NOMO-1 treated with dmso at 0.1 percent for 144 hours (cell line): ENCODE data around the gene DPP7.

Experiments used
- DNase-seq: peaks from one replicate; lab custom pipeline; 2025; ENCODE audit not compliant: unreplicated experiment; lab: John Stamatoyannopoulos, UW

The DPP7 gene

DNA sequence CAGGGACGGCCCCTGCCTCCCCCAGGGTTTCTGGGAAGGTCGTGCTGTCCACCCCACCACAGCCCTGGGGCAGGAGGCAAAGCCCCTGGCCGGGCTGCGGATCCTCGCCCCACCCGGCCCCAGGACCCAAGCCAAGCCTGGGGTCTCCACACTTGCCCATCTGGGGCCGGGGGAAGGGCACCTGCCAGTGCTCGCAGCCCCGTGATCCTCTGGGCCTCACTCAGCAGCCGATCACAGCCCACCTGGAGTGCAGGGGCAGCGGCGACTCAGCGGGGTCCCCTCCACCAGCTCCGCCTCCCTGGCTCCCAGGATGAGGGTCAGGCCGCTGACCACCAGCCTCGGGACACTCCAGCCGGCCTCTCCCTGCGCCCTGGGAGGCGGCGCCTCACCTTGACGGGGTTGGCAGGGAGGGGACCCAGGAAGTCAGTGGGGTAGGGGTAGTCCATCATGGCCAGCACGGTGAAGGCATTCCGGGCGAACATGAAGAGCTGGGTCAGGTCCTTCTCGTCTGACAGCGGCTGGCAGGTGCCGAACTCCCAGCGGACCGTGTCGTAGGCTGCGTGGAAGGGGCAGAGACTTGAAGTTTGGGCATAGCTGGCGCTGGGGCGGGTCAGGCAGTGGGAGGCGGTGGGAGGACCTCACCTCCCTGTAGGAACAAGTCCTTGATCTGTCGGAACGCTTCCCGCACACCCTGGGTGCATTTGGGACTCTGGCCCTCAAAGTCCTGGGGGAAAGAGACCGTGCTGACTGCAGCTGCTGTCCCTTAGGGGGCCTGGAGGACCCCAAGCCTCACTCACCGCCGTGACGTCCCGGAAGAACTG lies 1.8 kb downstream of the DPP7 start:
- no peak for DNase-seq

DNA sequence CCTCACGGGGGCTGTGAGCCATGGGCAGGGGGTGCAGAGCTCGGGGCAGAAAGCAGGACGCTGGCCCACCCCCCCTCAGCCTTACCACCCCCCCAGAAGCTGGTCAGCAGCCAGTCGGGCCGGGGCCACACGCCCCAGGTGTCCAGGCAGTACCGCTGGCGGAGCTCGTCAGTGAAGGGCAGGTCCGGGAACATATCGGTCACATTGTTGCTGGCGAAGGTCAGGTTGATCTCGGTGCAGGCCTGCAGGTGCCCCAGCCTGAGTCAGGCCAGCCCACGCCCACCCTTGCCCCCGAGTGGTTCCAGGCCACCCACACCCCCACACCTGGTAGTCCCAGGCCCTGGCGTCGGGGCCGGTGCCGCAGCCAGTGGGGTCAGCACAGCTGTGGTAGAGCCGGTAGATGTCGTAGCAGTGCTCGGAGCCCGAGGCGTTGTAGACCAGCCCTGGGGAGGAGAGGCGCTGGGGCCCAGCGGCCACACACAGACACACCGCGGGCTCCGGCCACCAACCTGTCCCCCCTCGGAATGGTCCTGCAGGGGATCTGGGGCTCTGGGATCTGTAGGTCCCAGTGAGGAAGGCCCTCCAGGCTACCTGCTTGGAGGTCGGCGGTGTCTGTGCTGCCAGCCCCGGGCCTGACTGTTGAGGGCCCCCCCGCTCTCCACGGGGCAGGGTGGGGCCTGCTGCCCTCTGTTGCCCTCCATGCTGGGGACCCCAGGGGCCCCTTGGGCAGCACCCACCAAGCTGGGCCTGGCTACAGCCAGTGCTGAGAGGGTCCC lies 2.6 kb downstream of the DPP7 start:
- no peak for DNase-seq

DNA sequence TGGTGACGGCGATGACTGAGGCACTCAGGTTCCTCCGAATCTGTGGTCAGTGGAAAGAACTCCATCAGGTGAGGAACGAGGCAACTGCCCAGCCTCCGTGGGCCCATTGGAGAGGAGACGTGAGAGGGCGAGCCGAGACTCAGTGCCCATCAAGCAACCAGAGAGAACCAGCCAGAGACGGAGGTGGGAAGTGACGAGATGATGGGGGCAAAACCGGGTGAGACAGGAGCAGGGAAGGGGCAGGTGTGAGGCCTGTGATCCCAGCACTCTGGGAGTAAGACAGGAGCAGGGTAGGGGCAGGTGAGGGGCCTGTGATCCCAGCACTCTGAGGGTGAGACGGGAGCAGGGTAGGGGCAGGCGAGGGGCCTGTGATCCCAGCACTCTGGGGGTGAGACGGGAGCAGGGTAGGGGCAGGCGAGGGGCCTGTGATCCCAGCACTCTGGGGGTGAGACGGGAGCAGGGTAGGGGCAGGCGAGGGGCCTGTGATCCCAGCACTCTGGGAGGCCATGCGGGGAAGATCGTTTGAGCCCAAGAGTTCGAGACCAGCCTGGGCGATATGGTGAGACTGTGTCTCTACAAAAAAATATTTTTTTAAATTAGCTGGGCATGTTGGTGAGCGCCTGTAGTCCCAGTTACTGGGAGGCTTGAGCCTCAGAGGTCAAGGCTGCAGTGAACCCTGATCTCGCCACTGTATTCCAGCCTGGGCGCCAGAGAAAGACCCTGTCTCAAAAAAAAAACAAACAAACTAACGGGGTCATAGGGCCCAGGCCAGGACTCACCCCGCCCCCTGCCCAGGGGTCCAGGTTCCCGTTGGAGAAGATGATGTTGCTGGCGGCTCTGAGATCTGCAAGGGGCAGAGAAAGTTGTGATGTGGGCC lies 3.4 kb downstream of the DPP7 start:
- no peak for DNase-seq

DNA sequence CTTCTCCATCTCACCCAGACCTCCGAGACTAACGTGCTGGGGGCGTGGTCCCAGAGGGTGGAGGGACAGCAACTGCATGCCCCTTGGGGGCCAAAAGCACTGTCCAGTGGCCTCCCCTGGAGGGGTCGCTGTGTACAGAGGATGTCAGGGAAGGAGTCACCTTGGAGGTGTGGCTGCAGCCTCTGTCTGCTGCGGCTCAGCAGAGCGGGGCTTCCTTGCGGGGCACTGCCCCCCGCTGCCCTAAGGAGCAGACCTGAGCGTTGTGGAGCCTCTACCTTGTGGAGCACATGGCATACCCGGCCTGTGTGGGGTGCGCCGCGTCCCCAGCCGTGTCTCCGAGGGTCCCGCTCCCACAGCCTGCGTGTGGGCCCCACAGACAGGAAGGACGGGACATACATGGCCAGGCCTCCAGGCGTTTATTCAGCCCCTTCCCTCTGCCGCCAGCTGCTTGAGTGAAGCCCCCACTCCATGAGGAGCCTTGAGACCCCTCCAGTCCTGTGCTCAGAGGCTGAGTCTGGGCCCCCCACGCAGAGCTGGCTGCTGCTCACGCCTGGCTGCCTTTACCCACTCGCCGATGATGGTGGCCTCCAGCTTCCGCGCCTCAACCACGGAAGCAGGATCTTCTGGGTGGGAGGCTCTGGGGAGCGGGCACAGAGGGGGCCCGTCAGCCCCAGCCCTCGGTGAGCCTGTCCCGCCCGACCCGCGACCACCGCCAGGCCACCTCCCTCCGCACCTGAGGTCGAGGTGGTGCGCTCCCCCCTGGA lies 4.2 kb downstream of the DPP7 start:
- DNase-seq, result no peak

DNA sequence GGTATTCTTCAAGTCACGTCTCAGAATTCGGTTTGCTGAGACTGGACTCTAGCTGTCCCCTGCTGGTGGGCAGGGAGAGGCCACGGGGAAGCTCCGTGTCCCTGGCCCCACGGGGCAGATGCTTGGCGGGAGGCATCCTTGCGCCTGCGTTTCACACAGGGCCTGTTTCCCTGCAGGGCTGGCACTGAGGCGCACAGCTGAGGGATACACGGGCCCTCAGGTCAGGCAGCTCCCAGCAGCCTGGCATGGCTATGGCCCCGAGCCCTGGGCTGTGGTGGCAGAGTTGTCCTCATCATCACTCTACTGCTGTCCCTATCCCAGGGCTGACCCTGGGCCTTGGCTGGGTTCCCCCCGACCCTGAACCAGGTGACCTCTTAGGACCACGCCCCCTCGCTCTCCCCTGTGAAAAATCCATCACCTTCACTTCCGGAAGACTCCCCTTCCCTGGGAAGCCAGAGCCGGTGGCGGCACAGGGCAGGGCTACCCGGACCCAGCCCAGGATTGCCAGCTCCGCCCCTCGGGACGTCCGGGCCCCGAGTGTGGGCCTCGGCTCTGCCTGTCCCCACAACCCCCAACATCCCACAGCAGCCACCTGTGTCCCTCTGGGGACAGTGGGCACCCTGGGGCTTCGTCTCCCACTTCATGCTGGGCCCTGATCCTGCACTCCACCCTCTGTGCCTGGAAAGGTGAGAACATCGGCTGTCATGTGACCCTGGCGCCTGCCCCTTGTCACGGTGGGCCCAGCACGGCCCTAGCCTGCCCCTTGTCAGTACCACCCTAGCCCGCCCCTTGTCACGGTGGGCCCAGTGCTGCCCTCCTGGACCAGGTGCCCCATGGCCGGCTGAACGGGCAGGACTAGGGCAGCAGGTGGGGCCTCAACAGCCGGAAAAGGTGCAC lies 5.0 kb downstream of the DPP7 start:
- DNase-seq, result no peak

DNA sequence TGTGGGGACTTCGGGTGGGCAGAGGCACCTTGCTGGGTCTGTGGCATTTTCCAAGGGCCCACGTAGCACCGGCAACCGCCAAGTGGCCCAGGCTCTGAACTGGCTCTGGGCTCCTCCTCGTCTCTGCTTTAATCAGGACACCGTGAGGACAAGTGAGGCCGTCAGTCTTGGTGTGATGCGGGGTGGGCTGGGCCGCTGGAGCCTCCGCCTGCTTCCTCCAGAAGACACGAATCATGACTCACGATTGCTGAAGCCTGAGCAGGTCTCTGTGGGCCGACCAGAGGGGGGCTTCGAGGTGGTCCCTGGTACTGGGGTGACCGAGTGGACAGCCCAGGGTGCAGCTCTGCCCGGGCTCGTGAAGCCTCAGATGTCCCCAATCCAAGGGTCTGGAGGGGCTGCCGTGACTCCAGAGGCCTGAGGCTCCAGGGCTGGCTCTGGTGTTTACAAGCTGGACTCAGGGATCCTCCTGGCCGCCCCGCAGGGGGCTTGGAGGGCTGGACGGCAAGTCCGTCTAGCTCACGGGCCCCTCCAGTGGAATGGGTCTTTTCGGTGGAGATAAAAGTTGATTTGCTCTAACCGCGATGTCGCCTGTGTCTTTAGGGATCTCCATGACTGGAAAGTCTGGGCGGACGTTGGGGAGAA lies 5.8 kb downstream of the DPP7 start:
- DNase-seq, result no peak

DNA sequence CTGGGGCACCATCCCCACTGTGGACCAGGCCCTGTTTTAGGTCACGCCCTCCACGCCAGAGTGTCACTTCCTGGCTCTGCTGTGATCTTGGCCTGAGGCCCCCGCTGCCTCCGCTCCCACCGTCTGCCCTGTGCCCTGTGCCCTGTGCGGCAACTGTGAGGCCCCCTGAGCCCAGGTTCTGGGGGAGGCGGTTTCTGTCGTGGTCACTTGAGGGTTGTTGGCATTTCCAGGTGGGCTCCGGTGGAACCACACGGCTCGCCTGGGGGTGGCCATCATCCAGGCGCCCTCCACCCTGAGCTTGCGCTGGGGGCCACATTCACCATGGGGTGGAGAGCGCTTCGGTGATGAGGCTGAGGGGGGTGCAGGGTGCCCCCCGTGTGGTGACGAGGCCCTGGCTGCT lies 6.6 kb downstream of the DPP7 start:
- no peak for DNase-seq

DNA sequence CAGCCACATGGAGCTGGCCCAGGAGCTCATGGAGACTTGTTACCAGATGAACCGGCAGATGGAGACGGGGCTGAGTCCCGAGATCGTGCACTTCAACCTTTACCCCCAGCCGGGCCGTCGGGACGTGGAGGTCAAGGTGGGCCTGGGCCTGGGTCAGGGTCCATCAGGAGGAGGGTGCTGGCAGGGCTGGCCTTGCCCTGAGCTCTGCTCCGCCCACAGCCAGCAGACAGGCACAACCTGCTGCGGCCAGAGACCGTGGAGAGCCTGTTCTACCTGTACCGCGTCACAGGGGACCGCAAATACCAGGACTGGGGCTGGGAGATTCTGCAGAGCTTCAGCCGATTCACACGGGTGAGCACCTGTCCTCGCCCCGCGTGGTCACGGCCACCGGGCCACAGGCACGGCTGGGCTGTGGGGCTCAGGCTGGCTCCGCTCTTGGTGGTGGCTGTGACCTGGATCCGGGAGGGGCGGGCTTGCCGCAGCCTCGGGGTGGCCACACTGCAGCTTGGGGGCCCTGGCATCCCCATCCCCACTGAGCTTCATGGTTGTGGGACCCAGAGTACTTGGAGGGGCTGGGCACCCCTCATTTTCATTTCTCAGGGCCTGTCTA lies 7.1 kb downstream of the DPP7 start:
- no peak for DNase-seq

DNA sequence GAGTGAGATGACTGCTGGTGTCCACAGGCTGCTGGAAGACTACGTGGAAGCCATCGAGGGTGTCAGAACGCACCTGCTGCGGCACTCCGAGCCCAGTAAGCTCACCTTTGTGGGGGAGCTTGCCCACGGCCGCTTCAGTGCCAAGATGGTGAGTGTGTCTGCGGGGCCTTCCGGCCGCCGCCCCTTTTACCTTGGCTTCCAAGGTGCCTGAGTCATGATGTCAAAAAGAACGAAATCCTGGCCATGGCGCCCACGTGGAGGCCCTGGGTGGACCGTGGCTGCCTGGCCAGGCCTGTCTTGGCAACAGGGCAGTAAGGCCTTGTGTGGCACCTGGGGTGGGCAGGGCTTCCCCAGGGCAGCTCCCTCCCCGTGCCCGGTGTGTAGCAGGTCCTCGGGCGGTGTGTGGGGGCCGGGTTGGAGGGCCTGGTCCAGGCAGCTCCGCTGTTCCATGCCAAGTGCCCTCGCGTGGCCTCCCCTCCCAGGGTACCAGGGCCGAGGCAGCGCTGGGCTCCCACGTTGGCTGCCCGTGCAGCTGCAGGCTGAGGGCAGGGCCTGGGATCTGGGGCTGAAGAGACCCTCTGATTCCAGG lies 7.8 kb downstream of the DPP7 start:
- no peak for DNase-seq

DNA sequence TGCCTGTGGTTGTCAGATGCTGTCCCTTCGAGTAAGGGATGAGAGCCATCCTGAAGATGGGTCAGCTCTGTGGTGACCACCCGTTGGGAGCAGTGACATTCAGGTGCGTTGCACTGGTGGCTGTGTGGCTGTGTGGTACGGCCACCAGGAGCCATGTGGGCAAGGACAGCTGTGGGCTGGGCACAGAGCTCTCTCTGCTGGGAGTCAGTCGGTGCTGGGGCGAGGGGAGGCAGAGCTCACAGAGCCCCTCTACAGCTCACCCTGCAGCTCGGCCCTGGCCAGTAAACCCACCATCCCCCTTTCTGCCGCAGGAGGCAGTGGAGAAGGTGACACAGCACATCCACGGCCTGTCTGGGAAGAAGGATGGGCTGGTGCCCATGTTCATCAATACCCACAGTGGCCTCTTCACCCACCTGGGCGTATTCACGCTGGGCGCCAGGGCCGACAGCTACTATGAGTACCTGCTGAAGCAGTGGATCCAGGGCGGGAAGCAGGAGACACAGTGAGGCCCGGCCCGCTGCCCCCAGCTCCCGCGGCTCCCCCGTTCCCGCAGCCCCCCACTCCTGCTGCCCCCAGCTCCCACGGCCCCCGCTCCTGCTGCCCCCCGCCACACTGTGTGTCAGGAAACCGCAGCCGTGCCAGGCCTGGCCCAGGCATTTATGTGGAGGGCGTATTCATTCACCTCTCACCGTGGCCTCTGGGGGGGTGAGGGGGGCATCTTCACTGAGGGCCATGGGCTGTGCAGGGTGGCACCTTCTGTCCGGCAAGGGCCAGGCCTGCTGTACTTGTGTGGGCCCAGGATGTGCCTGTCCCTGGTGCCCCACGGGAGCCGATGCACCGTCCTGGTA lies 8.5 kb downstream of the DPP7 start:
- no peak for DNase-seq

DNA sequence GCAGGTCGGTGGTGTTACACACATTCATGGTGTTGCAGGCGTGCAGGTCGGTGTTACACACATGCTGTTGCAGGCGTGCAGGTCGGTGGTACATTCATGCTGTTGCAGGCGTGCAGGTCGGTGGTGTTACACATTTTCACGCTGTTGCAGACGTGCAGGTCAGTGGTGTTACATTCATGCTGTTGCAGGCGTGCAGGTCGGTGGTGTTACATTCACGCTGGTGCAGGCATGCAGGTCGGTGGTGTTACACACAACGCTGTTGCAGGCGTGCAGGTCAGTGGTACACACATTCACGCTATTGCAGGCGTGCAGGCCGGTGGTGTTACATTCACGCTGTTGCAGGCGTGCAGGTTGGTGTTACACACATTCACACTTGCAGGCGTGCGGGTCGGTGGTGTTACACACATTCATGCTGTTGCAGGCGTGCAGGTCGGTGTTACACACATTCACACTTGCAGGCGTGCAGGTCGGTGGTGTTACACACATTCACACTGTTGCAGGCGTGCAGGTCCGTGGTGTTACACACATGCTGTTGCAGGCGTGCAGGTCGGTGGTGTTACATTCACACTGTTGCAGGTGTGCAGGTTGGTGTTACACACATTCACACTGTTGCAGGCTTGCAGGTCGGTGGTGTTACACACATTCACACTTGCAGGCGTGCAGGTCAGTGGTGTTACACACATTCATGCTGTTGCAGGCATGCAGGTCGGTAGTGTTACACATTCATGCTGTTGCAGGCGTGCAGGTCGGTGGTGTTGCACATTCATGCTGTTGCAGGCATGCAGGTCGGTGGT lies 11.1 kb downstream of the DPP7 start:
- no peak for DNase-seq

DNA sequence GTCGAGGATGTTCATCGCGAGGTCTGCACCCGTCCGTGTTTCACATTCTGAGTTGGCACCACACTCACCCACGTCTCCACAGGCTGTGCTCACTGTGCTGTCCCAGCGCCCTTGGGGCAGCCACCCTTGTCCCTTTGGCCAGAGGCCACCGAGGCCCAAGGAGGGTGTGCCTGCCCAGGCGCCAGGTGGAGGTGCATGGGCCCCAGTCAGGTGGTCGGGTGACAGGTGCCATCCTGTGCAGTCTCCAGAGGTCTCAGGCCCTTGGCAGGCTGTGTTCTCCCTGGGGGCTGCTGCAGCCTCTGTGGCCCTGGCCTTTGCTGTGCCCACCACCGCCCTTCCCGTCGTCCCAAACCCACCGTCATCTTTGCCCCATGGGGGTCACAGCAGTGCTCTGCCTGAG lies 15.3 kb downstream of the DPP7 start:
- DNase-seq, result no peak

DNA sequence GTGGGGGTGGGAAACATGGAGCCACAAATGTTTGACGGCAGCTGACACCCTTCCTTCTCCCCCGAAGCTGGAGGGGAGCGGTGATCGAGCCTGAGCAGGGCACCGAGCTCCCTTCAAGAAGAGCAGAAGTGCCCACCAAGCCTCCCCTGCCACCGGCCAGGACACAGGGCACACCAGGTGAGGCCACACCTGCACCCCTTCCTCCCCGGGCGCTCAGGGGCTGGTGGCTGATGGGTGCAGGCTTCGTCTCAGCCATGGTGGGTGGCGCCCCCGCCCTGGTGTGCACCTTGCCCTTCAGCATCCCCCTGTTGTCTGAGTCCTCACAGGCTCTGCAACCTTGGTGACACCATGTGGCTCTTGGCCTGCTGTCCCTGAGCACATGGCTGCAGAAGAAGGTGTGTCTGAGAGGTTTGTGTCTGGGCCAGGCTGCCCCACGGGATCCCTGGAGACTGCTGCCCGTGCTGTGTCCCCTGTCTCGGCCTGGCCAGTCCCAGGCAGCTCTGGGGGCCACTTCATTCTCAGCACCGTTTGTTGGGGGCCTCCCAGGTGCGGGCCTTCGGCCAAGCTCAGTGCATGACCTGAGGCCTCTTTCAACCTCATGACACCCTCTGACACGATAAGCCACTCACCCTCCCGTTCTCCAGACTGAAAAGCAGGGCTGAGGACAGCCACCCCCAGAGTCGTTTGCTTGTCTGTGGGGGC lies 16.6 kb downstream of the DPP7 start:
- no peak for DNase-seq

DNA sequence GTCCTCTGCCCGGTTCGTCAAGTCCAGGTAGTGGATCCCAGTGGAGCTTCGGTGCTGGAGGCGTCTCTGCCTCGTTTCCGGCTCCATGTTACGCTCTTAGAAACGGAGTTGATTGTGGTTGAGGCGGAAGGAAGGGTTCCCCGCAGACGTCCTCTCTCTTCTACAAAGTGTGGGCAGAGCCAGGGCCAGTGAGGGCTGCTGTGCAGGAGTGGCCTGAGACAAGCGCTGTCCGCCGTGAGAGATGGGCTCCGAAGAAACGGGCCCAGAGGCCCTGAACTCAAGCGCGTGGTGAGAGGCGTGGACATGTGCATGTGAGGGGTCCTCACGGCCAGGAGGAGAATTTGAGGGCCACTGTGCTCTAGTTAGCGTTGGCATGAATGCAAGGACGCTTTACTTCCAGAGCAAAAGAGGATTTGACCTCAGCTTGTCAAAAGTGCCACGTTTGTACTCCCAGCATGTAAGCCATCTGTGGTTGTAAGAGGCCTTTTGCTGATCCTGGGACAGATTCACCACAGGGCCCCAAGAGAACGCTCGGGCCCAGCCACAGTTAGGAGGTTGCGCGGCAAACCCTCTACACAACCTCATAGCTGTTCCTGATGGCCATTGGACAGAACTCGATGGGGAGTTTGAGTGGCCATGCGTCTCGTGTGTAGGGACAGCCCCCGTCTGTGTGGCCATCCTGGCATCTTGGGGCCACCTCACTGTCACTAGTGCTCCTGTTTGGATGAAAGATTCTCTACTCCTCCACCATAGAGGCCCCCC lies 17.6 kb downstream of the DPP7 start:
- no peak for DNase-seq
